HG03039 (cell line): ENCODE results near the gene NODAL.
A peak's percentile ranks its signal among the peaks of the same experiment; 100 is the strongest.

ENCODE experiments used
- ATAC-seq: cut with Tn5 transposase; IDR thresholded peaks from one replicate; pipeline ENCODE4 v1.9.1; 2021; ENCODE audit warnings: mild to moderate bottlenecking, moderate library complexity; ENCODE audit not compliant: unreplicated experiment

NODAL gene

GRCh38 chr10:70433581-70434280 lies 7.8 kb downstream of the NODAL start:
- no peak for ATAC-seq

- no peak for ATAC-seq
Measured at GRCh38 chr10:70432561-70433263, 8.8 kb downstream of the NODAL start.

GRCh38 chr10:70432101-70432500 lies 9.4 kb downstream of the NODAL start:
- no peak for ATAC-seq

- no peak for ATAC-seq
Measured at GRCh38 chr10:70430493-70431445, 10.7 kb downstream of the NODAL start.

GRCh38 chr10:70426823-70427222 lies 14.7 kb downstream of the NODAL start:
- ATAC-seq = no peak

GRCh38 chr10:70425096-70425495 lies 16.4 kb downstream of the NODAL start:
- no peak for ATAC-seq

GRCh38 chr10:70424320-70424719 lies 17.2 kb downstream of the NODAL start:
- no peak for ATAC-seq

GRCh38 chr10:70418713-70419112 lies 22.8 kb downstream of the NODAL start:
- no peak for ATAC-seq

GRCh38 chr10:70418229-70418628 lies 23.3 kb downstream of the NODAL start:
- ATAC-seq = no peak

GRCh38 chr10:70417568-70417967 lies 23.9 kb downstream of the NODAL start:
- ATAC-seq = no peak

GRCh38 chr10:70412356-70412755 lies 29.1 kb downstream of the NODAL start:
- no peak for ATAC-seq

GRCh38 chr10:70410608-70411007 lies 30.9 kb downstream of the NODAL start:
- no peak for ATAC-seq

GRCh38 chr10:70409772-70410171 lies 31.7 kb downstream of the NODAL start:
- ATAC-seq = no peak

GRCh38 chr10:70405037-70405824 lies 36.2 kb downstream of the NODAL start:
- ATAC-seq = no peak

- no peak for ATAC-seq
Measured at GRCh38 chr10:70404787-70405036, 36.8 kb downstream of the NODAL start.

GRCh38 chr10:70404036-70404786 lies 37.3 kb downstream of the NODAL start, which contains the start of gene EIF4EBP2:
TSS of gene EIF4EBP2 (plus strand) at chr10:70404145. CDS start at chr10:70404402, 257 bp downstream.
- peak; percentile 81 for ATAC-seq

- ATAC-seq = no peak
Measured at GRCh38 chr10:70403483-70404035, 37.9 kb downstream of the NODAL start.

- no peak for ATAC-seq
Measured at GRCh38 chr10:70399177-70399576, 42.3 kb downstream of the NODAL start.

- no peak for ATAC-seq
Measured at GRCh38 chr10:70396140-70396539, 45.3 kb downstream of the NODAL start.

GRCh38 chr10:70391654-70392053 lies 49.8 kb downstream of the NODAL start:
- ATAC-seq = no peak
